ENCODE data around the gene WNT3A.

DNA sequence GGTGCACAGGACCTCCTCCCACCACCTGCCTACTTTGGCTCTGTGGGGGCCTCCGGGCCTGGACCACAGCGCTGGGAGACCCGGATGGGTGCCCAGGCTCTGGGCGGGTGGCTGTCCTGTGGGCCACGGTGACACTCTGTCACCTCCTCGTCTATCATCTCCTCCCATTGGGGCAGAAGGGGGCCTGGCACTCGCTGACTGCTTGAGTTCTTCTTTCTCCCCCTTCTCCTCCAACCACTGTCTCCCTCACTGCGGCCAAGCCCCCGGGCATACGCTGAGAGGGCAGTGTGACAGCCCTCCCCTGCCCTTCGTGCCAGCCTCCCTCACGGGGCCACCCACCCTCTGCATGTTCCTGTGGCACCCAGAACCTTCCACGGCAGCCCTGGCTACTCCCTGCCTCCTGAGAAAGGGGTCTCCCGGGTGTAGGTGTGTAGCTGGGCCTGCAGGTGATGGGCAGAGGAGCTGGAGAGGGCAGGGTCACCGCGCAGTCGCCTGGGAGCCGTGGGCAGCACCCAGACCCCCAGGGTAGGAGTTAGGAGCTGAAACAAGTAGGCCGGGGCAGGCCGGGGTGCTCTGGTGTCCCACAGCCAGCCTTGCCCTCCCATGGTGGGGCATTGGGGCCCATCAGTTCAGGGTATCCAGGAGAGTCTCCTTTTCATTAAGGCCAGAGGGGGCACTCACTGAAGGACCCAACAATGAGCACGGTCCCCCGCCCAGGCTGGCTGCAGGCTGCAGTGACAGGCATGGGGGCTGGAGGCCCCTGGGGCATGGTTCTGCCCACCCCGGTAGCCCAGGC, 66.5 kb downstream of the WNT3A start:
- no peak for TF ChIP-seq CEBPB (IDR thresholded peaks at IDR 0.05; ENCODE audit: low read depth, low read length)
- no peak for TF ChIP-seq NFE2L2 (IDR thresholded peaks at IDR 0.05; ENCODE audit: low read depth, low read length)
- TF ChIP-seq MAFK (IDR thresholded peaks at IDR 0.05; ENCODE audit: low read depth, low read length) = no peak
- TF ChIP-seq RFX5 (IDR thresholded peaks at IDR 0.05; ENCODE audit: low read depth, low read length) = no peak
